IMR-90 (cell line): ENCODE measurements around the gene GUCY1B1. TPM values are rescaled to one million over a fixed set of nuclear protein-coding genes. Genes with fewer than 3 reads are reported as not detected.
A peak's percentile ranks its signal among the peaks of the same experiment; 100 is the strongest.

Source experiments
- ATAC-seq: fragments of 200-7000 bp; cut with Tn5 transposase; 2 replicates; pipeline ENCODE4 v1.9.1; 2020; ENCODE audit warnings: low read depth, mild to moderate bottlenecking, moderate library complexity
- BruUV-seq: library from RNA; stranded (reverse); fragments of 400-500 nt; replicated peaks from 2 replicates; lab custom pipeline; 2021; lab: Mats Ljungman, UMichigan
- CTCF ChIA-PET: fragments of 300-600 bp; formaldehyde crosslinking; extraction: SDS; loops from one replicate; lab custom pipeline; 2021; ENCODE audit warnings: antibody characterized with exemption; lab: Yijun Ruan, JAX
- POLR2A ChIA-PET: fragments of 300-600 bp; sonication (Branson Sonifier 250); formaldehyde crosslinking; loops from one replicate; lab custom pipeline; 2022; ENCODE audit warnings: antibody characterized with exemption; ENCODE audit not compliant: unreplicated experiment; lab: Charles Lee
- DNase-seq: peaks from one replicate; pipeline ENCODE4 v3.0.0; 2013
- H2AFZ ChIP-seq: replicated peaks from 2 replicates; pipeline ENCODE3; 2013; ENCODE audit warnings: low read length, mild to moderate bottlenecking; ENCODE audit not compliant: poor library complexity
- H2AK5ac ChIP-seq: 2 replicates; pipeline ENCODE4 v1.6.1; 2013; ENCODE audit warnings: low read depth, low read length, inconsistent platforms
- H2AK9ac ChIP-seq: replicated peaks from 2 replicates; pipeline ENCODE3; 2013; ENCODE audit warnings: mild to moderate bottlenecking, low read depth, low read length, moderate library complexity; ENCODE audit not compliant: poor library complexity
- H2BK120ac ChIP-seq: 2 replicates; pipeline ENCODE4 v1.6.1; 2013; ENCODE audit warnings: low read depth, low read length, inconsistent platforms
- H2BK15ac ChIP-seq: 3 replicates; pipeline ENCODE4 v1.6.1; 2013; ENCODE audit warnings: low read depth, low read length, inconsistent platforms
- H2BK20ac ChIP-seq: 2 replicates; pipeline ENCODE4 v1.6.1; 2013; ENCODE audit warnings: low read depth, mild to moderate bottlenecking, inconsistent platforms, low read length, moderate library complexity
- H2BK5ac ChIP-seq: 2 replicates; pipeline ENCODE4 v1.6.1; 2013; ENCODE audit warnings: mild to moderate bottlenecking, low read depth, low read length, inconsistent platforms; ENCODE audit not compliant: poor library complexity, severe bottlenecking
- H3K14ac ChIP-seq: replicated peaks from 2 replicates; pipeline ENCODE4 v1.6.1; 2013; ENCODE audit warnings: low read depth, low read length, inconsistent platforms
- H3K18ac ChIP-seq: 2 replicates; pipeline ENCODE4 v1.6.1; 2013; ENCODE audit warnings: low read depth, low read length, control low read depth
- H3K23ac ChIP-seq: 2 replicates; pipeline ENCODE4 v1.6.1; 2013; ENCODE audit warnings: low read depth, low read length, inconsistent platforms
- H3K27ac ChIP-seq: 2 replicates; pipeline ENCODE4 v1.5.1; 2013; ENCODE audit warnings: mild to moderate bottlenecking, control low read depth, low read length; ENCODE audit not compliant: insufficient read depth
- H3K27me3 ChIP-seq: 2 replicates; pipeline ENCODE4 v1.6.1; 2013; ENCODE audit warnings: low read length; ENCODE audit not compliant: control insufficient read depth, insufficient read depth
- H3K36me3 ChIP-seq: 2 replicates; pipeline ENCODE4 v1.6.1; 2013; ENCODE audit warnings: low read length, mixed read lengths; ENCODE audit not compliant: control insufficient read depth, insufficient read depth
- H3K4ac ChIP-seq: 2 replicates; pipeline ENCODE4 v1.6.1; 2013; ENCODE audit warnings: low read depth, low read length, inconsistent platforms
- H3K4me1 ChIP-seq: 2 replicates; pipeline ENCODE4 v1.6.1; 2013; ENCODE audit warnings: low read length, mixed read lengths; ENCODE audit not compliant: control insufficient read depth, insufficient read depth
- H3K4me2 ChIP-seq: 2 replicates; pipeline ENCODE4 v1.6.1; 2013; ENCODE audit warnings: low read depth, mild to moderate bottlenecking, control low read depth, low read length, moderate library complexity
- H3K4me3 ChIP-seq: 2 replicates; pipeline ENCODE4 v1.5.1; 2013; ENCODE audit warnings: low read depth, mild to moderate bottlenecking, control low read depth, low read length, moderate library complexity; ENCODE audit not compliant: insufficient read depth
- H3K56ac ChIP-seq: 2 replicates; pipeline ENCODE4 v1.6.1; 2013; ENCODE audit warnings: low read length, inconsistent platforms; ENCODE audit not compliant: insufficient read depth; ENCODE audit errors: extremely low read depth
- H3K79me1 ChIP-seq, 2 experiments: 2 replicates each; pipeline ENCODE4 v1.6.1; 2013; ENCODE audit warnings: low read length in 2 of 2, inconsistent platforms in 1 of 2, low read depth in 1 of 2
- H3K9ac ChIP-seq: 2 replicates; pipeline ENCODE4 v1.6.1; 2013; ENCODE audit warnings: low read depth, low read length, control low read depth
- H3K9me1 ChIP-seq: 2 replicates; pipeline ENCODE4 v1.6.1; 2013; ENCODE audit warnings: low read length, inconsistent platforms; ENCODE audit not compliant: insufficient read depth
- H3K9me3 ChIP-seq: 2 replicates; pipeline ENCODE4 v1.6.1; 2013; ENCODE audit warnings: low read length; ENCODE audit not compliant: control insufficient read depth, insufficient read depth
- H4K20me1 ChIP-seq: 2 replicates; pipeline ENCODE4 v1.6.1; 2013; ENCODE audit warnings: low read length, inconsistent platforms; ENCODE audit not compliant: insufficient read depth
- H4K5ac ChIP-seq: 2 replicates; pipeline ENCODE4 v1.6.1; 2013; ENCODE audit warnings: mild to moderate bottlenecking, low read depth, low read length, control low read depth
- H4K8ac ChIP-seq, 2 experiments: 2 replicates each; pipeline ENCODE4 v1.6.1; 2013; ENCODE audit warnings: low read depth in 2 of 2, low read length in 2 of 2, control low read depth in 1 of 2, inconsistent platforms in 1 of 2
- H4K91ac ChIP-seq: 2 replicates; pipeline ENCODE4 v1.6.1; 2013; ENCODE audit warnings: low read depth, low read length, inconsistent platforms; ENCODE audit not compliant: insufficient read depth
- MAFK ChIP-seq: IDR thresholded peaks from 2 replicates; pipeline ENCODE4 v1.6.1; 2012; ENCODE audit warnings: low read depth, low read length, improper control_type of control experiment
- RAD21 ChIP-seq: IDR thresholded peaks from 2 replicates; pipeline ENCODE4 v1.6.1; 2012; ENCODE audit warnings: low read length, improper control_type of control experiment
- SMC3 ChIP-seq: fragments of 150-350 bp; IDR thresholded peaks from 2 replicates; pipeline ENCODE4 v1.6.1; 2016; ENCODE audit warnings: low read depth, mild to moderate bottlenecking, antibody characterized with exemption, low read length, moderate library complexity
- WGBS, 2 experiments: methylation state at CpG; one replicate each; pipeline versions ENCODE4 v1.1.5 to v1.1.7; 2013; ENCODE audit warnings: missing lambda C conversion rate in 2 of 2; ENCODE audit not compliant: insufficient read length in 1 of 2; ENCODE audit errors: extremely low coverage in 2 of 2; 5-methylcytosine and 5-hydroxymethylcytosine counted together
- dilution Hi-C: fragments of 300-500 bp; cut with HindIII; formaldehyde crosslinking; loops from one replicate; pipeline ENCODE4 v1.14.3; 2018; ENCODE audit warnings: low sequenced_read_pairs; ENCODE audit not compliant: unreplicated experiment
- in situ Hi-C: fragments of 300-500 bp; cut with MboI; formaldehyde crosslinking; loops from 3 replicates; pipeline ENCODE4 v1.14.3; 2019; ENCODE audit warnings: low sequenced_read_pairs, inconsistent platforms, mixed read lengths
- intact Hi-C: fragments of 100-400 bp; cut with micrococcal nuclease; formaldehyde crosslinking; loops from 2 replicates; pipeline ENCODE4 v1.10.0; 2022
- polyA plus RNA-seq, 3 experiments: library from polyadenylated mRNA; depleted of rRNA; stranded (reverse); fragments of >200 nt; gene quantifications; 2 replicates each; pipeline ENCODE4 v1.2.3, GENCODE V29; 2012; ENCODE audit warnings: low replicate concordance in 1 of 3
- total RNA-seq: library from RNA; depleted of rRNA; stranded (reverse); fragments of >200 nt; gene quantifications from 2 replicates; pipeline ENCODE4 v1.2.3, GENCODE V29; 2012

GUCY1B1 gene
- total and polyA plus RNA-seq, 2 of the 4 experiments (the other 2 are of a cell fraction): 2.9 to 3.8 TPM

- Histone ChIP-seq H2AK5ac (no peak overlapping the region), H3K9me1 (no peaks in the 10 kb centered on the region), H3K27me3 (no peaks in the 10 kb centered on the region), H3K4me1 (peaks cover 3% of the 10 kb centered on the region), H2BK20ac (no peak overlapping the region), H3K79me1 (no peaks in the 10 kb centered on the region), H4K20me1 (no peaks in the 10 kb centered on the region), H3K4me2 (no peak overlapping the region), H3K27ac (no peak overlapping the region), H3K9me3 (no peaks in the 10 kb centered on the region), H2BK120ac (no peak overlapping the region), H2AK9ac (no peak overlapping the region), H3K14ac (no peak overlapping the region), H2AFZ (no peak overlapping the region), H3K23ac (no peak overlapping the region), H2BK15ac (no peak overlapping the region), H3K18ac (no peak overlapping the region), H3K4me3 (no peak overlapping the region), H3K56ac (no peak overlapping the region), H2BK5ac (no peak overlapping the region), H4K5ac (no peak overlapping the region), H4K8ac (no peak overlapping the region), H3K4ac (no peak overlapping the region), H3K9ac (no peak overlapping the region), H3K36me3 (no peaks in the 10 kb centered on the region), H4K91ac (no peak overlapping the region)
- intact Hi-C loops (no loop called here), dilution Hi-C loops (no loop called here), in situ Hi-C loops (no loop called here)
- no CpG with 5 or more reads among the region's 3 CpGs for WGBS, 2 experiments
- DNase-seq (no peak), ATAC-seq (no peak)
- TF ChIP-seq RAD21 (no peak), SMC3 (no peak), MAFK (peak; percentile 68)
- BruUV-seq: no TSS peak
- ChIA-PET POLR2A (no interaction called here), CTCF (no interaction called here)
Measured at GRCh38 chr4:155853189-155853588, 94.4 kb downstream of the GUCY1B1 start.
